H9 (cell line): Measurements from ENCODE around the gene VNN1. TPM values are rescaled to one million over a fixed set of nuclear protein-coding genes. Genes with fewer than 3 reads are reported as not detected.

Source experiments
- DNase-seq: peaks from one replicate; pipeline ENCODE4 v3.0.0-alpha.2; 2017
- H2AFZ ChIP-seq: one replicate; pipeline ENCODE4 v1.6.1; 2013; ENCODE audit warnings: mild to moderate bottlenecking, low read length, control low read depth, moderate library complexity
- H2AK5ac ChIP-seq: 2 replicates; pipeline ENCODE4 v1.6.1; 2013; ENCODE audit warnings: low read length, control low read depth, mixed read lengths; ENCODE audit not compliant: insufficient read length
- H2BK120ac ChIP-seq: one replicate; pipeline ENCODE4 v1.6.1; 2013; ENCODE audit warnings: low read depth, mild to moderate bottlenecking, low read length, control low read depth, inconsistent platforms; ENCODE audit not compliant: poor library complexity, severe bottlenecking
- H2BK12ac ChIP-seq: 2 replicates; pipeline ENCODE4 v1.6.1; 2013; ENCODE audit warnings: low read length, control low read depth, mixed read lengths, low read depth; ENCODE audit not compliant: insufficient read length
- H2BK15ac ChIP-seq: 2 replicates; pipeline ENCODE4 v1.6.1; 2013; ENCODE audit warnings: low read depth, low read length, control low read depth
- H2BK20ac ChIP-seq: one replicate; pipeline ENCODE4 v1.6.1; 2013; ENCODE audit warnings: low read depth, mild to moderate bottlenecking, low read length, control low read depth, inconsistent platforms; ENCODE audit not compliant: poor library complexity, severe bottlenecking
- H2BK5ac ChIP-seq: 2 replicates; pipeline ENCODE4 v1.6.1; 2013; ENCODE audit warnings: low read length, control low read depth, mixed read lengths; ENCODE audit not compliant: insufficient read length
- H3K14ac ChIP-seq: 2 replicates; pipeline ENCODE4 v1.6.1; 2013; ENCODE audit warnings: low read length, control low read depth; ENCODE audit not compliant: insufficient read depth
- H3K18ac ChIP-seq: 2 replicates; pipeline ENCODE4 v1.6.1; 2013; ENCODE audit warnings: low read depth, mild to moderate bottlenecking, mixed read lengths, low read length, control low read depth; ENCODE audit not compliant: insufficient read length
- H3K23ac ChIP-seq: 2 replicates; pipeline ENCODE4 v1.6.1; 2013; ENCODE audit warnings: low read length, control low read depth, mixed read lengths, low read depth; ENCODE audit not compliant: insufficient read length
- H3K23me2 ChIP-seq: 2 replicates; pipeline ENCODE4 v1.6.1; 2013; ENCODE audit warnings: low read depth, mild to moderate bottlenecking, mixed read lengths, low read length, control low read depth; ENCODE audit not compliant: insufficient read length, poor library complexity, severe bottlenecking
- H3K27ac ChIP-seq: 2 replicates; pipeline ENCODE4 v1.5.1; 2013; ENCODE audit warnings: low read length, control low read depth, mixed read lengths, low read depth; ENCODE audit not compliant: insufficient read length
- H3K27me3 ChIP-seq: 2 replicates; pipeline ENCODE4 v1.6.1; 2013; ENCODE audit warnings: low read length, control low read depth, inconsistent platforms; ENCODE audit not compliant: insufficient read depth
- H3K4ac ChIP-seq: 2 replicates; pipeline ENCODE4 v1.6.1; 2013; ENCODE audit warnings: low read depth, mild to moderate bottlenecking, control low read depth, inconsistent platforms, low read length, moderate library complexity
- H3K4me1 ChIP-seq: 2 replicates; pipeline ENCODE4 v1.6.1; 2013; ENCODE audit warnings: low read length, control low read depth, inconsistent platforms; ENCODE audit not compliant: insufficient read depth
- H3K4me2 ChIP-seq: 2 replicates; pipeline ENCODE4 v1.6.1; 2013; ENCODE audit warnings: low read length, control low read depth, mixed read lengths; ENCODE audit not compliant: insufficient read length, insufficient read depth
- H3K56ac ChIP-seq: 2 replicates; pipeline ENCODE4 v1.6.1; 2013; ENCODE audit warnings: low read depth, mild to moderate bottlenecking, mixed read lengths, low read length, control low read depth; ENCODE audit not compliant: insufficient read length
- H3K79me1 ChIP-seq: 2 replicates; pipeline ENCODE4 v1.6.1; 2013; ENCODE audit warnings: low read depth, mild to moderate bottlenecking, moderate library complexity, low read length, control low read depth, inconsistent platforms; ENCODE audit not compliant: insufficient read depth, poor library complexity, severe bottlenecking
- H3K79me2 ChIP-seq: 2 replicates; pipeline ENCODE4 v1.6.1; 2013; ENCODE audit warnings: low read length, control low read depth, inconsistent platforms; ENCODE audit not compliant: insufficient read depth
- H3K9ac ChIP-seq: 2 replicates; pipeline ENCODE4 v1.6.1; 2013; ENCODE audit warnings: low read length, control low read depth, mixed read lengths; ENCODE audit not compliant: insufficient read length; ENCODE audit errors: extremely low read depth
- H3K9me3 ChIP-seq: one replicate; pipeline ENCODE4 v1.6.1; 2013; ENCODE audit warnings: low read depth, low read length, inconsistent platforms; ENCODE audit not compliant: control insufficient read depth
- H3T11ph ChIP-seq: one replicate; pipeline ENCODE4 v1.6.1; 2013; ENCODE audit warnings: mild to moderate bottlenecking, low read length, control low read depth, inconsistent platforms
- H4K20me1 ChIP-seq: one replicate; pipeline ENCODE4 v1.6.1; 2013; ENCODE audit not compliant: control insufficient read depth, insufficient read length, insufficient read depth
- H4K5ac ChIP-seq: 2 replicates; pipeline ENCODE4 v1.6.1; 2013; ENCODE audit warnings: low read depth, mild to moderate bottlenecking, mixed read lengths, low read length, control low read depth; ENCODE audit not compliant: insufficient read length
- H4K8ac ChIP-seq: replicated peaks from 2 replicates; pipeline ENCODE4 v1.6.1; 2013; ENCODE audit warnings: low read length, control low read depth, mixed read lengths, low read depth; ENCODE audit not compliant: insufficient read length
- H4K91ac ChIP-seq: 2 replicates; pipeline ENCODE4 v1.6.1; 2013; ENCODE audit warnings: low read depth, mild to moderate bottlenecking, moderate library complexity, mixed read lengths, low read length, control low read depth; ENCODE audit not compliant: insufficient read length
- H3K27ac Mint-ChIP-seq, 3 experiments: 2 replicates in 2 of 3; 3 replicates in 1 of 3; pipeline ENCODE4 v1.8.0; 2020 to 2021; ENCODE audit warnings: mixed read lengths in 3 of 3, mild to moderate bottlenecking in 1 of 3, moderate library complexity in 1 of 3
- H3K27me3 Mint-ChIP-seq: 2 replicates; pipeline ENCODE4 v1.8.0; 2021; ENCODE audit warnings: low read depth, mild to moderate bottlenecking, moderate library complexity, mixed read lengths
- H3K36me3 Mint-ChIP-seq, 3 experiments: 2 replicates in 2 of 3; 3 replicates in 1 of 3; pipeline ENCODE4 v1.8.0; 2020 to 2021; ENCODE audit warnings: low read depth in 3 of 3, mixed read lengths in 3 of 3; ENCODE audit not compliant: insufficient read depth in 1 of 3
- H3K4me1 Mint-ChIP-seq, 2 experiments: 2 replicates each; pipeline ENCODE4 v1.8.0; 2020; ENCODE audit warnings: mixed read lengths in 2 of 2
- H3K4me3 Mint-ChIP-seq, 2 experiments: 2 replicates in 1 of 2; 3 replicates in 1 of 2; pipeline ENCODE4 v1.8.0; 2020 to 2021; ENCODE audit warnings: mild to moderate bottlenecking in 2 of 2, mixed read lengths in 2 of 2, moderate library complexity in 1 of 2
- H3K9me3 Mint-ChIP-seq, 2 experiments: 2 replicates in 1 of 2; 3 replicates in 1 of 2; pipeline ENCODE4 v1.8.0; 2020; ENCODE audit warnings: mild to moderate bottlenecking in 2 of 2, mixed read lengths in 2 of 2, moderate library complexity in 1 of 2
- CTCF ChIP-seq: fragments of 200-600 bp; sonication (generic); conservative IDR thresholded peaks from 3 replicates; pipeline ENCODE4 v1.8.0; 2021; ENCODE audit warnings: antibody characterized with exemption, mild to moderate bottlenecking
- WGBS: extraction: QIAGEN DNeasy Blood & Tissue Kit; methylation state at CpG from one replicate; pipeline ENCODE4 v1.1.7; 2013; ENCODE audit warnings: missing lambda C conversion rate, low lambda C conversion rate, mixed read lengths; ENCODE audit not compliant: insufficient read length; ENCODE audit errors: extremely low coverage; 5-methylcytosine and 5-hydroxymethylcytosine counted together
- total RNA-seq: library from RNA; stranded (reverse); gene quantifications from 2 replicates; pipeline ENCODE4 v1.2.1, GENCODE V29; 2021

The VNN1 gene
- total RNA-seq, 1 experiment from 2014 or later, result not detected

GRCh38 chr6:132733814-132734213 lies 20.0 kb upstream of the VNN1 start:
- Histone ChIP-seq H2BK15ac (no peak overlapping the region), H3K4me1 (no peaks in the 10 kb centered on the region), H4K20me1 (no peaks in the 10 kb centered on the region), H4K8ac (no peak overlapping the region), H3K79me2 (no peaks in the 10 kb centered on the region), H4K91ac (no peak overlapping the region), H3K4ac (no peak overlapping the region), H3K23ac (no peak overlapping the region), H2BK20ac (no peak overlapping the region), H3K27ac (no peak overlapping the region), H3K56ac (no peak overlapping the region), H3T11ph (no peak overlapping the region), H2BK120ac (no peak overlapping the region), H3K18ac (no peak overlapping the region), H2AK5ac (no peak overlapping the region), H4K5ac (no peak overlapping the region), H2AFZ (no peak overlapping the region), H3K27me3 (no peaks in the 10 kb centered on the region), H2BK12ac (no peak overlapping the region), H3K14ac (no peak overlapping the region), H3K23me2 (no peaks in the 10 kb centered on the region), H3K4me2 (no peak overlapping the region), H3K79me1 (no peaks in the 10 kb centered on the region), H2BK5ac (no peak overlapping the region), H3K9me3 (no peaks in the 10 kb centered on the region), H3K9ac (no peak overlapping the region)
- Mint-ChIP-seq H3K9me3 (no peaks in the 10 kb centered on the region), H3K27me3 (no peaks in the 10 kb centered on the region; the same call in 1 of the 2 replicates), H3K27ac (no peak overlapping the region), H3K4me1 (no peaks in the 10 kb centered on the region), H3K4me3 (no peak overlapping the region), H3K36me3 (no peaks in the 10 kb centered on the region)
- no peak for DNase-seq
- no peak for TF ChIP-seq CTCF
- no CpG with 5 or more reads among the region's 1 CpG for WGBS
